NT2/D1 (cell line): ENCODE results near the gene ARHGEF40.

Source experiments
- SUZ12 ChIP-seq: IDR thresholded peaks from 2 replicates; pipeline ENCODE4 v1.6.1; 2011; ENCODE audit not compliant: insufficient read length, insufficient read depth; ENCODE audit errors: extremely low read depth
- YY1 ChIP-seq: IDR thresholded peaks from 2 replicates; pipeline ENCODE4 v1.6.1; 2011; ENCODE audit not compliant: insufficient read length, insufficient read depth
- ZNF274 ChIP-seq: IDR thresholded peaks from 2 replicates; pipeline ENCODE4 v1.6.1; 2011; ENCODE audit warnings: mild to moderate bottlenecking, low read depth, low read length

DNA sequence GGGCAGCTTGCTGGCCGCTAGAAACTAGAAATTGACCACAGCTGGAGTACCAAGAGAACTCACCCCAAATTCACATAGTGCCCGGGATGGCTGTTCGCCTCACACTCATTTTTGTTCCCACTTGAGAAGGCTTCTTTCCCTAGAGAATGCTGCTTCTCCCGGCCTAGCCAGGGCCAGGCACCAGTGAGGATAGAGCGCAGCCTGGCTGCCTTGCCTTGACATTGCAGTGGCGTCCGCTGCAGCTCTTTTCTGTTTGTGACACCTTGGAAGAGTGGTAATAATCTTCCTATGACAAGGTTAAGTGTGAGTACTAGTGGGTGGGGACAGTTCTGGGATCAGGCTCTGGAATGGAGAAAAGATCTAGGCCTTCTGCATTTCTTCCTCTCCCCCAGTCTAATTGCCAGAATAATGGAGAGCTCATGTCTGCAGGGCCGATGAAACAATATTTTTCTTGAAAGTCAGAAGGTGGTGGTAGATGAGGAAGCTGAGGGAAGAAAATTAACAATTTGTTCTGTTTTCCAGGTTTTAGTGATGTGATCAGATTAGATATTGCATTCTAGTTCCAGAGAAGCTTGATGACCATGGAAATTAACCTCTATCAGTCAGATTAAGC is 34.5 kb downstream of the ARHGEF40 start:
- no peak for TF ChIP-seq YY1
- no peak for TF ChIP-seq ZNF274
- TF ChIP-seq SUZ12: no peak
